SW 1271 (cell line): ENCODE data around the gene PPP1R12B.
"Not testable (repeated sequence)": the region's sequence is repeated elsewhere in the genome, so short reads cannot be mapped to it uniquely, and the experiment has no call there.

ENCODE experiments used
- DNase-seq, 2 experiments: peaks; one replicate each; lab custom pipeline; 2025; lab: John Stamatoyannopoulos, UW

PPP1R12B gene

DNA sequence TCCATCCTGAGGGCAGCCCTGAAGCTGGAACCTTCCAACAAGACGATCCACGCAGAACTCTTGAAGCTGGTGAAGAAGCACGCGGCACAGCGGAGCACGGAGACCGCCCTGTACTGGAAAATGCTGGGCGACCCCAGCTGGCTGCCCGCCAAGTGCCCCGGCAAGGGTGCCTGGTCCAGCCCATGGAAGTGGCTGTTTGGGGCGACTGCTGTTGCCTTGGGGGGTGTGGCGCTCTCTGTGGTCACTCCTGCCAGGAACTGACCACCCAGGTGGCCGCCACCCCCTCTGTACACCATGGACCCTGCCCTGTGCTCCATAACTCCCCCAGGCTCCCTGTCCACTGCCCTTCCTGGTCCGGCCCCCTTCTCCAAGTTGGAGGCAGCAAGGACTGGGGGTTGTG is 90.8 kb downstream of the PPP1R12B start:
- DNase-seq = no peak

DNA sequence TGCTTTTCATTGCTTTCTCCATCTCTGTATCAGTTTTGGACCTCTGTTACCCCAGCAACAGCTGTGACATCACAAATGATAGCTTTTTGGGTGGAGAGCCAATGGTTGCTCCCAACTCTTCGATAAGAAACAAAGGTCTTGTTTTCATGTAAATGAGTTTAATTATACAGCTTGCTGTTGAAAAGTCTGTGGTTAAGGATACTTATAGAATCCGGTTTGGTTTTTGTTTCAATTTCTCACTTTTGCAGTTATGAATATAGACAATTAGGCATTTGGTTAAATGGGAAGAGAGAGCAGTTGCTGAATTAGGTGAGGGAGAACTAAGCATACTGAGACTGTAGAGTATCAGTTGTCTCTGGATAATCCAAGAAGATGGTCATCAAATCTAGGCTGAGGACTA is 99.6 kb downstream of the PPP1R12B start:
- DNase-seq = not testable (repeated sequence)

DNA sequence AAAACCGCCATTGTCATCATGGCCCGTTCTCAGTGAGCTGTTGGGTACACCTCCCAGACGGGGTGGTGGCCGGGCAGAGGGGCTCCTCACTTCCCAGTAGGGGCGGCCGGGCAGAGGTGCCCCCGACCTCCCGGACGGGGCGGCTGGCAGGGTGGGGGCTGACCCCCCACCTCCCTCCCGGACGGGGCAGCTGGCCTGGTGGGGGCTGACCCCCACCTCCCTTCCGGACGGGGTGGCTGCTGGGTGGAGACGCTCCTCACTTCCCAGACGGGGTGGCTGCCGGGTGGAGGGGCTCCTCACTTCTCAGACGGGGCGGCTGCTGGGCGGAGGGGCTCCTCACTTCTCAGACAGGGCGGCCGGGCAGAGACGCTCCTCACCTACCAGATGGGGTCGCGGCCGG is 103.1 kb downstream of the PPP1R12B start:
- DNase-seq = not testable (repeated sequence)

DNA sequence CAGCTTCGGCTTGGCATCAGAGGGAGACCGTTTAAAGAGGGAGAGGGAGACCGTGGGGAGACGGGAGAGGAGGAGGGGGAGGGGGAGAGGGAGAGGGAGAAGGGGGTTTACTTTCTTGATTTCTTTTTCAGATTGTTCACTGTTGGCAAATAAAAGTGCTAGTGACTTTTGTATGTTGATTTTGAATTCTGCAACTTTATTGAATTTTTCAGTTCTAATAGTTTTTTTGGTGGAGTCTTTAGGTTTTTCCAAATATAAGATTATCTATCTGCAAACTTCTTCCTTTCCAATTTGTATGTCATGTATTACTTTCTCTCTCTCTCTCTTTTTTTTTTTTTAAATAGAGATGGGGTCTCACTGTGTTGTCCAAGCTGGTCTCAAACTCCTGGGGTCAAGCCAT is 104.0 kb downstream of the PPP1R12B start:
- DNase-seq = no peak

DNA sequence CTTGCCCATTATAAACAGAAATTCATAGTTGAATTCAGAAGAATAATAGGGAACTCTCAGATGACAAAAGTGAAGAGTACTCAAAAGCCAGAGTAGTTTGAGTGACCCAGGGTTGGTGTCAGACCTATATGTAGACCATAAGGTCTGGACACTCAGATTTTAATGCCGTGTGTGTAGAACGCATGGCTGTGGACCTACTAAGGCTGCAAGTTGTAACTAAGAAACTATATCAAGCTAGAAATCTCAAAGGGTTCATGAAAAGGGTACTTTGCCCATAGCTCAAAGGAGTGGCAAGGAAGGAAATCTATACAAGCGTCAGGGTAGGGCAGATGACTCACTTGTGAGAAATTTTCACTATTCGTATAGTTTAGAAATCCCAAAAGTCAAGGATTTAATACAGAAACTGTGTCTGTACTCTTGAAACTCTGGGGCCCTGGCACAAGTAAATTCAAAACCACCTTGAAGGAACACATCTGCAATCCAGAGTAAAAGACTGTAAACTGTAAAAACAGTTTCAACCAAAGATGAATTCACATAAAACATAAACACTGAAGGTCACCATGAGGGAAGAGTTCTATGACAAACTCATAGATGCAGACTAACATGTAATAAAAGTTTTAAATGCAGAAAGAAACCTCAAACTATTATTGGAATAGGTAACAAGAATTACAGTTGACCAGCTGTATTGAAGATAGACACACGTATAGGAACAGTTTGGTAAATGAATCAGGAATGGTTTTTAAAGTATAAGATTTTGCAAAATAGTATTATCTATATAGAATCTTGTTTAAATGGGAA is 108.1 kb downstream of the PPP1R12B start:
- peak in 1 of 2 experiments; percentile 8 for DNase-seq

DNA sequence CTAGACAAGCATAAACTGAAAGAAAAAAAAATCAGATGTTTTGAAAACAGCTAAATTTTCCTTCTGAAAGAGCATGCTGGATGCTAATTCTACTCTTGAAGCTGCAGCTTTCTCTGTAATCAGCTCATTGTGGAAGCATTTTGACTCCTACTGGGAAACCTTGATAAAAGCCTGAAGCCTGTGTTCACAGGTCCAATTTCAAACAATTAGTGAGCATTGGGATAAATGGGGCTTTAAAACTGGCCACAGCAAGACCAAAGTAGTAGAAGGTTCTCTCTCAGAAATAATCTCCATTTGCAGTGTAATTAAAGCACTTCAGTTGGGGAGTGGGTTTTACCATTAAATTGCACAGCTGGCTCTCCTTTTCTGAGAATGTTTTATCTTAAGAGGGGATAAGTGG is 110.2 kb downstream of the PPP1R12B start:
- DNase-seq = not testable (repeated sequence)

DNA sequence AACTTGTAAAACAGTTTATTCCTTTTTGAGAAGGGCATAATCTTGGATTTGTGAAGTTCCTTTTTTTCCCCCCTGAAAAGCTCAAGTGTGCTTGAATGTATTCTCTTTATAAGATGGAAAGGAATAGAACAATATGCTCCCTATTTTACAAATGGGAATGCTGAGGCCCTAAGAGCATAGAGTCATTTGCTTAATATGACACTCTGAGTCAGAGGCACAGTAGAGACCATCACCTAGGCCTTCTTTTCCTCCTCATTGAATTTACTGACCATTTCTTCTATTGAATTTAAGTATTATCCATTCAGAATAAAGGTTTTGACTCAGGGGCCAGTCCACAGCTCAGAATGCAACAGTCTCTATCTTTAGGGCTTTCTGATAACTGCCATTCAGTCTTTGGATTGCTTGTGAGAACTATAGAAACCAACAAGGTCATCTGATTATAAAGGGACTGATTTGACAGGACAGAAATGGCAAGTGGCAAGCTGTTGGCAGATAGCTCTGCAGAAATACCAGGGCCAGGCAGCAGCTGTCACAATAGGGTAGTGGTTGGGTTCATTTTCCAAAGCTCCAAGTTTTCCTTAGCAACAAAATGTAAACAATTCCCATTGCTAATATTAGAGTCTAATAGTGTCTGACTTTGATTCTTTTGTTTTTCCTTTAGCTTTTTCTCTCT is 111.1 kb downstream of the PPP1R12B start:
- DNase-seq = not testable (repeated sequence)

DNA sequence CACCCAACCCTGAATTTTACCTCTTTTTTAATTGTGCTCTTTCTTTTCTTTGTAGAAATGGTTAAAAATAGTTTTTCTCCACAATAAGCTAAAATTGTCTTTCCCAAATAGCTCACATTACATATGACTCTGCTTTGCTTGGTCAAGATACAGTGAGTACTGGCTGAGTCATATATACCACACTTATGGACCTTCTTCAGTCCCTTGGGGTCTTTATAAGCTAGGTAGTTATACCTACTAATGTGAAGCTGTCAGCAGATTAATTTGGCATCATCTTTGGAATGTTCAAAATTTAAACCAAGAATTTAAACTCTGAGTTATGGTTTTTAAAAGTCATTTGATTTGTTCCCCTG is 111.6 kb downstream of the PPP1R12B start:
- not testable (repeated sequence) for DNase-seq

DNA sequence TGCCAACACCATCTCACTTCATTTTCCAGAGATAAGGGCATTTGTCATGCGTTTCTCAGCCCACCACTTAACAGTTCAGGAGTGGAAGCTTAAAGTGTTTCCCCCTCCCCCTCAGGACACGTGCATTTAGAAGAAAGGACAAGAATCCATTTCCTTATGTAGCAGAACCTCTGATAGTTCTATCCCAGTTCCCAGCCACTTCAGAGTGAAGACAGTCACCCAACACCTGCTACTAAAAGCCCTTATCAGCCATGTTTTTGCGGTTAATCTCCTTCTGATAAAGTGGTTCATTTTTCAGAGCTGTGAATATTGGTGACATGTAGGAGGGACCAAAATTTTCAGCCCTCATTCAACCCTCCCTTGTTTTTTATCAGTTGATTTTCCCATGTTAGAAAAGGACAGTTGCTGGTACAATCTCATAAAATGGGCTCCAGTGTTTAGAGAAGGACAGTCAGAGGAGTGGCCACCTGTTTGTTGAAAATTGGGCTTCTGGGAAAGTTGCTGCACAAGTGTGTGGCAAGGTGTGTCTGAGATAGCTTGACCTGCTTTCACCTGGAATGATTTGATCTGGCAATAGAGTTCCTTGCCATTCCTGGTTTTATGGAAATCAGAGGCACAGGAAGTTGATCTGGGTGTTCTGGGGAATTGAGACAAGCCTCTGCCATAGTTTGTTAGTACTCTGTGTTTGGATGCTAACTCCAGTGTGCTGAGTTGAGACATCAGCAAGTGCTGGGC is 114.0 kb downstream of the PPP1R12B start:
- no peak for DNase-seq

DNA sequence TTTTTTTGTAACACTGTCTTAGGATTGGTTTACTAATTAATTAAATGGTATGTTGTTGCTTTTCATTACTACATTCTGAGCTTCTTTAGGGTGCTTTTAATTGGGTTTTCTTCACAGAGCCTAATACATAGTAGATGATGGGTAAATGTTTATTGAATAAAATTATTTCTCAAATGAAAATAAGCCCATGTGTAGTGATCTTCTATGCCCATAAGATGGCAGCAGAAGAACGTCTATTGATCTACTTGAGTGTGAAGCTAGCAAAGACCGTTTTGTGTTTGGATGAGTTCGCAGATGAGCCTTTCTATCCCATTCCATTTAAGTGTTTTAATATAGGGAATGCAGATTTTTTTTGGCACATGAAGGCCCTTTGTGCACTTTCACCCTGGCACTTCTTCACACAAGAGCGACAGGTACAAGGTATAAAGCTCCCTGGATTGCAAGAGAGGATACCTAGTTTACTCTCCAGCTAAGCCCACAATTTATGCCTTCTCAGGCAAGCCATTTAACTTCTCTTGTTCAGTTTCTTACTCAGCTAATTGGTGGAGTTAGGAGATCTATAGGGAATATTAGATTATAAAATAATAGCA is 115.7 kb downstream of the PPP1R12B start:
- not testable (repeated sequence) for DNase-seq

DNA sequence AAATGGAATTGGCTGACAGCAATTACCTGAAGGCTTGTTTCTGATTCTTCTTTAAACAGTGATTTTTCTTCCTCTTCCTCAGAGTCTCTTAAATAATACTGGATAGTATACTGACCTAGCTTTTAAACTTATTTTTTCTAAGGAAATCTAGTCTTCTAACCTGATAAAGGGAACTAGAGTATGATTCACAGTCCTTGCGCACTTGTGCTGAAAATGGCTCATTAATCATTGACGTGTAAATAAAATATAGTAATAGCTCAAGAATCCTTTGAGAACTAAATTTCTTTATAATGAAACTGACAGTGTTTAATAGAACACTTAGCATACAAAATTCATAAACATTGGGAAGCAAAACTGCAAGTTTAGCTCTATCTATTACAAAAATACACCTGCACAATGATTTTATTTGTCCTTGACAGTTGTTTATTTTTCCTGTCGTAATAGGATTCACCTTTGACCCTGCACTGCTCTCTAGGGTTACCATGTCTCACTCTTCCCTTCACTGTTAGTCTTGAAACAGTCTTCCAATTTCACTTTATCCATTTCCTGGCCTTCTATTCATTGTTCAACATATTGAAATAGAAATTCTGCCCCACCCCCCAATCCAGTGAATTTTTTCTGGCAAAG is 117.3 kb downstream of the PPP1R12B start:
- DNase-seq = not testable (repeated sequence)

DNA sequence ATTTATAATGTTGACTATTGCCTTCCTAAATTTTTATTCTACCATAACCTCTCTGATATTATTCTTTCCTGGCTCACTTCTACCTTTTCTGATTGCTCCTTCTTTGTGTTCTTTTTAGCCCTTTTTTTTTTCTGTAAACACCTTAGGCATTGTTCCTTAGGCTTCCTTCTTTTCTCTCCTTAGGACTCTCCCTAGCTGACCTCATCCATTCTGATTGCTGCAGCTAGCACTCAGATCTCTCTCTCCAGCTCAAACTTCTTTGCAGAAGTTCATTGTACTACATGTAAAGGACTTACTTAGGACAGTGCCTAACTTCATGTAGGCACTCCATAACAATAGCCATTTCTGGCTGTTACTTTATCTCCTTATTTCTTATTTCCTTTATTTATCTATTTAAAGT is 117.8 kb downstream of the PPP1R12B start:
- not testable (repeated sequence) for DNase-seq

DNA sequence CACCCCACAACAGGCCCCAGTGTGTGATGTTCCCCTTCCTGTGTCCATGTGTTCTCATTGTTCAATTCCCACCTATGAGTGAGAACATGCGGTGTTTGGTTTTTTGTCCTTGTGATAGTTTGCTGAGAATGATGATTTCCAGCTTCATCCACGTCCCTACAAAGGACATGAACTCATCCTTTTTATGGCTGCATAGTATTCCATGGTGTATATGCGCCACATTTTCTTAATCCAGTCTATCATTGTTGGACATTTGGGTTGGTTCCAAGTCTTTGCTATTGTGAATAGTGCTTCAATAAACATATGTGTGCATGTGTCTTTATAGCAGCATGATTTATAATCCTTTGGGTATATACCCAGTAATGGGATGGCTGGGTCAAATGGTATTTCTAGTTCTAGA is 118.9 kb downstream of the PPP1R12B start:
- DNase-seq = not testable (repeated sequence)

DNA sequence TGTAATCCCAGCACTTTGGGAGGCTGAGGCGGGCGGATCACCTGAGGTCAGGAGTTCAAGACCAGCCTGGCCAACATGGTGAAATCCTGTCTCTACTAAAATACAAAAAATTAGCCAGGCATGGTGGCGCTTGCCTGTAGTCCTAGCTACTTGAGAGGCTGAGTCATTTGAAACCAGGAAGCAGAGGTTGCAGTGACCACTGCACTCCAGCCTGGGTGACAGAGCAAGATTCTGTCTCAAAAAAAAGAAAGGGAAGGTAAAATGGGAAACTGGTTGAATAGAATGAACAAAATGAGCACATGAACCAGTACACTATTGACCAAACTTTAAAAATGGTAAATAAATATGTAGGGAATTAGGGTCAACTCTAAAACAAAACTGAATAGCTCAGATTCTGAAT is 120.2 kb downstream of the PPP1R12B start:
- DNase-seq = not testable (repeated sequence)

DNA sequence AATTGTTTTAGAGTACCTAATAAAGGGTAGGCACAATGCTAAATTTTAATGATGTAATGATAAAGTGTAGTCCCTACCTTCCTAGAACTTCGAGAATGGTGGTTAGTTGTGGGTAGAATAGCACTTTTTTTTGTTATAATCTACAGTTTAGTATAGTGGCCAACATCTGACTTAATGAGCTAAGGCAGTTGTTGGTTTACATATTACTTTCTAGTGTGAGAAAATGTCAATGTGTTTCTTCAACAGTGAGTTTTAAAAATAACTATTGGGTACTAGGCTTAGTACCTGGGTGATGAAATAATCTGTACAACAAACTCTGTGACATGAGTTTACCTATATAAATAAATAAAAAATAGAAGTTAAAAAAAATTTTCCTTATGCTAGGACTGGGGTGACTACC is 120.6 kb downstream of the PPP1R12B start:
- not testable (repeated sequence) for DNase-seq

DNA sequence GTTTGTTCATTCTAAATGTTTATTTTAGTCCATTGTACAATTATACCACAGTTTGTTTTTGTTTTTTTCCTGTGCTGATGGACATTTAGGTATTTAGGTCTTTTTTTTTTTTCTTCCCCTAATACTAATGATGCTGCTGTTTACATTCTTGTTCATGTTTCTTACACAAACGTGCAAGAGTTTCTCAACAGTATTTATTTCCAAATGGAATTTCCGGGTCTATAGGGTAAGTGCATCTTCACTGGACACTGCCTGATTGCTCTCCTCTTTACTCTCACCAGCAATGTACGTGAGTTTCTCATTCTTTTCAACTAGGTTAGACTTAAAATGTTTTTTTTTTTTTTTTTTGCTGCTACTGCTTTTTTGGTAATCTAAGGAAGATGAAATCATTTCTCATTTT is 122.7 kb downstream of the PPP1R12B start:
- DNase-seq = no peak

DNA sequence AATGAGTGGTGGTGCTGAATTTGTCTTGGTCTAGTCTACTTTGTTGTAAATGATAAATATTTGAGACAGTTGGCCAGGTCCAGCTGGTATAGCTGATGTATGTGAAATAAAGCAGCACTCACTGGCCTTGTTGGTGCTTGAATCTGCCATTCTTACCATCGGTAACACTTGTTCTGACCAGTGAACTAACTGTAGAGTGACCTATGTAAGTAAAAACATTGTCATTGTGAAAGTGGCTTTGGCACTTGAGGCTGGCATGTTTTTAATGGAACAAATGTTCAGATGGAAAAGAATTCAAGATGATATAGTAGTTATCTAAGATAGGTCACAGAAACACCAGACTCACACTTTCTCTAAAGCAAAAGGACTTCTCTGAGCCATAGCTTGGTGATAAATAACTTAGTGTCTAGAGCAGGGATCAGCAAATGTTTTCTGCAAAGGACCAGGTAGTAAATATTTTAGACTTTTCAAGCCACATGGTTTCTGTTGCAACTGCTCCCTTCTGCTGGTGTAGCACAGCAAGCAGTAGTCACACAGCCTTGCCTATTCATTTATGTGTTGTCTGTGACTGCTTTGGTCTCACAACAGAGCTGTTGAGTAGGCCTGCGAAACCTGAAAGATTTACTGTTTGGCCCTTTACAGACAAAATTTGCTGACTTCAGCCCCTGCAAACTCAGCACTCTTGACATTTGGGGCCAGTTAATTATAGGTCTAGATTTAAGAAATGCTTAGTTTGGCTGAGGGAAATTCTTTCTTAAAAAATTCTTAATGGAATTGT is 124.0 kb downstream of the PPP1R12B start:
- not testable (repeated sequence) for DNase-seq

DNA sequence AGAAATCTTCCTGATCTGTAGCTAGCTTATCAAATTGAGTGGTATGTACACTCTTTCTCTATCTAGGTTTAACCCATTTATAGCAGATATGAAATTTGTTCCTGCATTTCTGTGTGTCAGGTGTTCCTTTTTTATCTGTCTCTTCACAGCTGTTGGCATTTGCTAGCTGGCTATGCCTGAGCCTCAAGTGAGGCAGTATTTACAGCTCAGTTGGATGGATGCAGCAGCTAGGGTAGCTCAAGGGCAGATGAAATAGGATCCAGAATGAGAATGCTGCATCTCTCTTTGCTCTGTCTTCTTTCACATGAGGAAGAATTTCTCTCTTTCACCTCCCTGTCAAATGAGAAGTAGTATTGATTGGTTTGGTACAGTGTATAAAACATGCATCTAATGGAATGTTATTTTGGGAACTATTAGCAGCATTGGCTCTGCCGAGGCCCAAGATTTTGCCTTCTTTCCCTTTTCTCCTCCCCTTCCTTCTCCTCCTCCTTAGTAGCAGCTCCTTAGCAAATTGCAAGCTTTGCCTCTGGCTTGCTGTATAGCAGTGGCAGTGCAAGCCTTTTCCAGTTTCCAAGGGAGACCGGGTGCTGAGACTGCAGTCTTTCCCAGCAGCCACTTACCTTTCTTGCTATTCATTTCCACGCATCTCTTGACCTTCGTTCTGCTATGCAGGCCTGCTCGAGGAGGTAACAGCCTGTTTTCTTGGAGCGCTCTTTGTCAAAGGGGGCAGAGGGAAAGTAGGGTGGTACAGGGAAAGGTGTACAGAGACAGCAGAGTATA is 125.0 kb downstream of the PPP1R12B start:
- not testable (repeated sequence) for DNase-seq

DNA sequence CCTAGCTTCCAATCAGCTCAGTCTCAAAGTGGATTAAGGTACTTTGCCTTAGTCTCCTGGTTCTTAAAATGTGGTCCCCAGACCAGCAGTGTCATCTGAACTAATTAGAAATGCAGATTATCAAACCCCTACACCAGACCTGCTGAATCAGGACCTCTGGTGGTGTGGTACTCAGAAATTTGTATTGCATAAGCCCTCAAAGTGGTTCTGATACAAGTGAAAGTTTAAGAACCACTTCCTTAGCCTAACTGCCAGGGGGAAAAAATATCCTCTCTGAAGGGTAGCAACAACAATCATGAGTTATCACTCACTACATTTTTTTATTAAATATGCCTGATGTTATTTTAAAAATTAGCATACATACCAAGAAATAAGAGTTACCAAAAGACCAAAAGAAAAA is 131.2 kb downstream of the PPP1R12B start:
- DNase-seq = not testable (repeated sequence)

DNA sequence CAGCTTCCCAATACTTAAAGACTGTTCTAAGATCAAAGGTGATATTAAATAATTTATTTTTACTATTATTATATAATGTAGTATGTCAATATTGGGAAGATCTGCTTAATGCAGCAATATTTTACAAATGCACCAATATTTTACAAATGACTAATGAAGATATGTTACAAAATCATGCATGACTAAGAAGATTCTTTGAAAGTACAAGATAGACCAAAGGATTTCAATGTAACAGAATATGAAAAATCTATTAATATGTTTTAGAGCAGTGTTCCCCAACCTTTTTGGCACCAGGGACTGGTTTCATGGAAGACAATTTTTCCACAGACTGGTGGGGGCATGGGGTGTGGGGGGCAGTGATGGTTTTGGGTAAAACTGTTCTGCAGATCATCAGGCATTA is 132.1 kb downstream of the PPP1R12B start:
- DNase-seq = not testable (repeated sequence)
